Activated CD4-positive, CD25-positive, alpha-beta regulatory T cell (primary cell): ENCODE measurements around the gene MEGF6.
"Not testable (repeated sequence)": the region's sequence is repeated elsewhere in the genome, so short reads cannot be mapped to it uniquely, and the experiment has no call there.

Source experiments
- DNase-seq, 4 experiments: peaks; one replicate each; lab custom pipeline; 2025; lab: John Stamatoyannopoulos, UW

MEGF6 gene

GRCh38 chr1:3627515-3628253, 16.4 kb upstream of the MEGF6 start:
- DNase-seq: no peak

- no peak for DNase-seq
Measured at GRCh38 chr1:3626025-3626424, 14.7 kb upstream of the MEGF6 start.

GRCh38 chr1:3625151-3625907, 14.0 kb upstream of the MEGF6 start:
- DNase-seq: peak in 1 of 4 experiments; percentile 54

- DNase-seq: peak; percentile 96 to 98 (median 97)
Measured at GRCh38 chr1:3624200-3625136, 13.2 kb upstream of the MEGF6 start, which contains the start of gene TPRG1L. Gene TPRG1L (plus strand): TSS chr1:3625015. CDS start chr1:3625073, 58 bp downstream.

- no peak for DNase-seq
Measured at GRCh38 chr1:3623441-3624199, 12.3 kb upstream of the MEGF6 start.

GRCh38 chr1:3622102-3622501, 10.8 kb upstream of the MEGF6 start:
- not testable (repeated sequence) for DNase-seq

GRCh38 chr1:3621151-3621671, 9.9 kb upstream of the MEGF6 start:
- not testable (repeated sequence) for DNase-seq

GRCh38 chr1:3620708-3621107, 9.4 kb upstream of the MEGF6 start:
- no peak for DNase-seq

GRCh38 chr1:3618881-3619671, 7.8 kb upstream of the MEGF6 start:
- DNase-seq: peak; percentile 45 to 63 (median 52)

- no peak for DNase-seq
Measured at GRCh38 chr1:3618531-3618880, 7.2 kb upstream of the MEGF6 start.

GRCh38 chr1:3617806-3618345, 6.6 kb upstream of the MEGF6 start:
- DNase-seq: no peak

- DNase-seq: no peak
Measured at GRCh38 chr1:3616861-3617260, 5.6 kb upstream of the MEGF6 start.

- no peak for DNase-seq
Measured at GRCh38 chr1:3614755-3615742, 3.7 kb upstream of the MEGF6 start.

- DNase-seq: no peak
Measured at GRCh38 chr1:3612123-3612522, 815 bp upstream of the MEGF6 start.

- DNase-seq: no peak
Measured at GRCh38 chr1:3610527-3611169, 660 bp downstream of the MEGF6 start.

- no peak for DNase-seq
Measured at GRCh38 chr1:3609769-3610526, 1.4 kb downstream of the MEGF6 start.

- no peak for DNase-seq
Measured at GRCh38 chr1:3609016-3609768, 2.1 kb downstream of the MEGF6 start.
